ENCODE data around the gene PDX1. TPM values are rescaled to one million over a fixed set of nuclear protein-coding genes. Genes with fewer than 3 reads are reported as not detected.

The PDX1 gene
- total RNA-seq, 1 donor from 2014 or later: not detected

DNA sequence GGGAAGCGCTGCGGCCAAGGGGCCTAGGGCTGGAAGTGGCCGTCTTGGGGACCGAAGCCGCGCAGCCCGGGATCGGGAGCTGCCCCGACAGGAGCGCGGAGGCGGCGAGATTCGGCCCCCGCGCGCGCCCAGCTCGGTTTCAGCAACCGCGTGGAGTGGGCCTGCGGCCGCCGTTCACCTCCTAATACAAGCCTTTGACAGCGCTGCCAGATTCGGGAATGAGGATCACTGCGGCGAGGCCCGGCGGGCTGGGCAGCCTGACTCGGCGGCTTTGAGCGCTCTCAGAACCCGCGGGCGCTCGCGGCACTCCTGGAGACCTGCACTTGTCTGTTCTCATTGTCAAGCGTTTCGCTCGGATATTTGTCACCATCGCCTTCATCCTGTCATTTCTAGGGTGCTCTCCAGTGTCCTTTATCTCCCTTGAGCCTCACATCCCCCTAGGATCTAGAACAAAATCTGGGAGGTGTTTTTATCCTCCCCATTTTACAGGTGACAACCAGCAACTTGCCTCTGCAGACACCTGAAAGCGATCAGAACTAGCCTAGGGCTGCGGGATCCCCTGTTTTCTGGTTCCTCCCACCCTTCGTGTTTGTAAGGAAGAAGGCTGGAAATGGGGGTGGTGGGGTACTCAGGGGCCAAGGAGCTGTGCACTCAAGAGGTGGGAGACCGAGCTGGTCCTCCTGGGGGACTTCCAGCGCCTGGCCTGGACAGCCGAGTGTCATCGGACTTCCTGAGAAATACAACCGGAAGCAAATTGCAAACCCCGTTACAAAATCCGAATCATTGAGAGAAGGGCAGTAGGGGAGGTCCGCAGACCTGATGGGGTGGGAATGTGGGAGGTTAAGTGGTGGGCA, 50.8 kb downstream of the PDX1 start:
- no peak for DNase-seq (ENCODE audit: low read depth in 2 of 2)

DNA sequence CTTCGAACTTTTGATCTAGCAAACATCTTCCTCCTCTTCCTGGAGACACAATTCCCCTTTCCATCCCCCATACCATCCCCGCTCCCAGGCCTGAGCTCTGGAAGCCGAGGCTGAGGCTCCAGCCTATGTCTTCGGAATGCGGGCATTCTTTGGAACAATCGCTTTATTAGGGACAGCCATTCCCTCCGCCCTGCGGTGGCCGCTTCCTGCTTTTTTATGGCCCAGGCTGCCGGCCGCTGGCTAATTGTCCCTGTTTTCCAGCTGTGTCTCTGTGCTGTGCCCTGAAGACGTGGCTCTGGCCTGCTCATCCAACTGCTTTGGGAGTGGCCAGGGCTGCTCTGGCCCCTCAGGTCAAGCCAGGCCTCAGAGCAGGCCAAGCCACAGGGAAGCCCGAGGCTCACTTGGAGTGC, 51.4 kb downstream of the PDX1 start:
- DNase-seq (ENCODE audit: low read depth in 2 of 2): no peak

DNA sequence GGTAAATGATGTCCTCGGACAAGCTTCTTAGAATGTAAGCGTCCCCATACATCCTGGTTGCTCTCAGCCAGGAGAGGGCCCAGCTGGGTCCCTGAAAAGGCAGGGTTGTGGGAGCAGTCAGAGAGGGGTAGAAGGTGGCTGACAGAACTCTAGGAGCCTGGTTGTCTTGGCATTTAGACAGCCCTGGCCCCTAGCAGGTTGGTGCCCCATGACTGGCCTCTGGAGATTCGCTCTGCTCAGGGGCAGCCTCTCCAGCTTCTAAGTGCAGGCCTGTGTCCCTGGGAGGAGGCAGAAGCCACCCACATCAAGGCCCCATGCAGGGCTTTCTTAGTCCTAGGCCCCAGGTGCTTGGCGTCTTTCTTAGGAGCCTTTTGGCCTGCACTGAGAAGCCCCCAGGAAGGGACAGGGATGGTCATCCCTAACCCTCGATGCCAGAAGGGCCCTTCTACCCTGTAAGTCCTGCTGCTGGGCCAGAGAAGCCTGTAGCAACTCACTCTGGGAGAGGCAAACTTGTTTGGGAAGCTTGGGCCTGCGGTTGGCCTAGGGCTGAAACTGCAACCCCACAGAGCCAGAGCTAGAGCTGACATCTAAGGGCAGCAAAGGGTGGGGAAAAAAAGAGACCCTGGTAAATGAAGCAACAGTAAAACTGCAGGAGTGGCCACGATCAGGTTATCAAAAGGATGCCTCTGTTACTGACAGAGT, 52.1 kb downstream of the PDX1 start:
- no peak for DNase-seq (ENCODE audit: low read depth in 2 of 2)

DNA sequence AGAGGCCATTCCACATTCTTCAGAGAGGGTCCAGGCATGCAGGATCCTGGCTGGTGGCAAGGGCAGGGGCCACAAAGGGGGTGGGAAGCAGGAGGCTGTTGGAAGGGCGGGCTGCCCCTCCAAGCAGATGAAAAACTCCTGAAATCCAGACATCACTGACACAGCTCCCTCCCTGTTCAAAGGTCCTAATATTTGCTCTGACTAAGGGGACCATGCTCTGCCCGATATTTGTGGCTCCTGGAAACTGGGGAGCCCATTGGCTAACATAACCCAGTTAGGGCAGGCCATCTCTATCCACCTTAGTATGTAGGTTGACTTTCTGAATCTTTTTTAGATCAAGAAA, 52.6 kb downstream of the PDX1 start:
- DNase-seq (ENCODE audit: low read depth in 2 of 2): no peak

DNA sequence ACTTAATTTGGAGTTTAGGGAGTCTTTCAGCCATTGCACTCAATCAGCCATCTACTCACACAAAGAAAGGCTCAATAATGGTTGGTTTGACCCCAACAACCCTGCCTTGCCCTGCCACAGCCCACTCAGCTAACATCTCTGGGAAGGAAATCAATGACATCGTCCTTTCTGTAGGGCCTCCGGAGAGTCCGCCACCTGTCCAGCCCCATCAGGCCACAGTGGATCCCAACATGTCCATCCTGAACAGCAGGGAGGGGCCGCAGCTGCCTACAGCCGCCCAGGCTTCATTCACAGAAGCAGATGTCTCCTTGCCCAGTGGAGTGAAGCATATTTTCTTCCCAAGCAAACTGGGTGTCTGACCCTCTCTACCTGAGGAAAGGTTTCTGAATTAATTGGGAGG, 53.5 kb downstream of the PDX1 start:
- DNase-seq (ENCODE audit: low read depth in 2 of 2): no peak

DNA sequence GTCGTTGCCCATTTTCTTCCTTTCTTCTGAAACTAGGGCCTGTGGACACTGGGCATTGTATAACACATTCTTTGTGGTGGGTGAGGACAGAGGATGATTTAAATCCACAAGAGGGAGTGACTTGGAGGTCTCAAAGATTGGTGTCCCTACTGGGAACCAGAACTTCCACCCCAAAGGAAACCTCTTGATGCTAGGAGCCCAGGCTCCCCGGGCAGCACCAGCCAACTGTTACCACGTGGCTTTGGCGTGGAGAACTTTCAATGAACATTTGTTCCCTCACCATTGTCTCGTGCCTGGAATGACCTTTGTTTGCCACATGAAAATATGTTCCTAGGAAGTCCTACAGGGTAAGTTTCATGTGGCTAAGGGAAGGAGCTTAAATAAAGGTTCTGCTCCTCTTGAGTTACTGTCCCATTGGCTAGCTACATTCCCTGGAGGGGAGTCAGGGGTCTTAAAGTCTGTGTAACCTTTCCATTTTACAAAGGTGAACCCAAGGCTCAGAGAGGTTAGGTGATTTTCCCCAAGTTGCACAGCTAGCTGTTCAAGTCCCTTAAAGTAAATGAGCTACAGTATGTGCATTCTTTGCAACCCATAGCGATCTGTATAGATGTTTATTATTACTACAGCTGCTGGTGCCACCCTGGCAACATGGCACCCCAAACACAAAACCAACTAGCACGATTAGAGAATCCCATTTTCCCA, 54.3 kb downstream of the PDX1 start:
- no peak for DNase-seq (ENCODE audit: low read depth in 2 of 2)

Other genes with a start within 250 kb of the PDX1 start
- not detected in 2 replicates for gene GSX1, start 127.5 kb upstream of the PDX1 start, total RNA-seq
- gene CDX2, start 49.3 kb downstream of the PDX1 start, total RNA-seq: not detected in 2 replicates
- not detected in 2 replicates for gene URAD, start 68.7 kb downstream of the PDX1 start, total RNA-seq
- not detected in 2 replicates for gene FLT3, start 180.6 kb downstream of the PDX1 start, total RNA-seq
- 14.6 and 17.5 TPM in 2 replicates for gene PAN3, start 218.5 kb downstream of the PDX1 start, total RNA-seq